ENCODE measurements around the gene DDIAS.

Gene DDIAS

GRCh38 chr11:82869657-82870056 lies 31.9 kb upstream of the DDIAS start:
- no peak for DNase-seq (ENCODE audit: low read depth)
- no peak overlapping the region for H3K4me3 ChIP-seq (ENCODE audit: low read depth, low read length)
- TF ChIP-seq, protein P1, sequence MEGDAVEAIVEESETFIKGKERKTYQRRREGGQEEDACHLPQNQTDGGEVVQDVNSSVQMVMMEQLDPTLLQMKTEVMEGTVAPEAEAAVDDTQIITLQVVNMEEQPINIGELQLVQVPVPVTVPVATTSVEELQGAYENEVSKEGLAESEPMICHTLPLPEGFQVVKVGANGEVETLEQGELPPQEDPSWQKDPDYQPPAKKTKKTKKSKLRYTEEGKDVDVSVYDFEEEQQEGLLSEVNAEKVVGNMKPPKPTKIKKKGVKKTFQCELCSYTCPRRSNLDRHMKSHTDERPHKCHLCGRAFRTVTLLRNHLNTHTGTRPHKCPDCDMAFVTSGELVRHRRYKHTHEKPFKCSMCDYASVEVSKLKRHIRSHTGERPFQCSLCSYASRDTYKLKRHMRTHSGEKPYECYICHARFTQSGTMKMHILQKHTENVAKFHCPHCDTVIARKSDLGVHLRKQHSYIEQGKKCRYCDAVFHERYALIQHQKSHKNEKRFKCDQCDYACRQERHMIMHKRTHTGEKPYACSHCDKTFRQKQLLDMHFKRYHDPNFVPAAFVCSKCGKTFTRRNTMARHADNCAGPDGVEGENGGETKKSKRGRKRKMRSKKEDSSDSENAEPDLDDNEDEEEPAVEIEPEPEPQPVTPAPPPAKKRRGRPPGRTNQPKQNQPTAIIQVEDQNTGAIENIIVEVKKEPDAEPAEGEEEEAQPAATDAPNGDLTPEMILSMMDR (IDR thresholded peaks at IDR 0.05; ENCODE audit: low read depth, low read length, missing control alignments) = no peak

DNA sequence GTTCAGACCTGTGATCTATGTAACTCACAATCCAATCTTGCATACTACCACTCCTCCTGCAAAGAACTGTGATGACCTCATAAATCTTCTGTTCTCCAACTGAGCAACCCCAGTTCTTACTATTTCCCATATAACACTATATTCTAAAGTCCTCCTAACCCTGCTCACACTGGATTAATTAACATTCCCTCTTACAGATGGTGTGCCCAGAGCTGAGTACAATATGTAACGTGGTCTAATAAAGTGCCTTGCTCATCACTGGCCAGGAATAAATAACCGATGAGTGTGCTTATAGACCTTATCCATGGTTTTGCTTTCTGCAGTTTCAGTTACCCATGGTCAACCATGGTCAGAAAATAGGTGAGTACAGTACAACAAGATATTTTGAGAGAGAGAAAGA lies 29.9 kb upstream of the DDIAS start:
- H3K4me3 ChIP-seq (ENCODE audit: low read depth, low read length) = no peak overlapping the region
- DNase-seq (ENCODE audit: low read depth) = no peak
- TF ChIP-seq, protein P1 (IDR thresholded peaks at IDR 0.05; ENCODE audit: low read depth, low read length, missing control alignments) = no peak

DNA sequence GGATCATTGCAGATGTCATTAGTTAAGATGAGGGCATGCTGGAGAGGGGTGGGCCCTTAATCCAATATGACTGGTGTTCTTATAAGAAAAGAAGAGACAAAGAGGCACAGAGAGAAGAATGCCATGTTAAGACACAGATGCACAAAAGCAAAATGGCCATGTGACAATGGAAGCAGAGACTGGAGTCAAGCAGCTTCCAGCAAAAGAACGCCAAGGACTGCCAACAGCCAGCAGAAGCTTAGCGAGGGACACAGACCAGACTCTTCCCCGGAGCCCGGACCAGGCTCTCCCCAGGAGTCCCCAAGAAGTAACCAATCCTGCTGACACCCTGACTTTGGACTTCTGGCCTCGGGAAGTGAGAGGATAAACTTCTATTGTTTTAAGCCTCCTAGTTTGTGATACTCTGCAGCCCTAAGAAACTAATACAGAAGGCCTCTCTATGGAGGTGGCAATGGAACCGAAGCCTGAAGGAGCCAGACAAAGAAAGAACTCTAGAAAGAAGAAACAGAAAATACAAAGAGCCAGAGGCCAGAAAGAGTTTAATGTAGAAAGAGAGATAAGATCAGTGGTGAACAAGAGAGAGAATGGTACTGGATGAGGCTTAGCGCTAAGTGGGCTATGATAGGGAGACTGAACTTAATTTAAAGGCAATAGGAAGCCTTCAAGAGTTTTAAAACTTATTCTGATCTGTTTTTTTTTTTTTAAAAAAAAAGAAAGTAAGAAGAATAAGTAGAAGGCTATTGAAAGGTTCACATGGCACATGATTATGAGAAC lies 29.0 kb upstream of the DDIAS start:
- DNase-seq (ENCODE audit: low read depth) = no peak
- no peak overlapping the region for H3K4me3 ChIP-seq (ENCODE audit: low read depth, low read length)
- TF ChIP-seq, protein P1 (IDR thresholded peaks at IDR 0.05; ENCODE audit: low read depth, low read length, missing control alignments) = no peak

DNA sequence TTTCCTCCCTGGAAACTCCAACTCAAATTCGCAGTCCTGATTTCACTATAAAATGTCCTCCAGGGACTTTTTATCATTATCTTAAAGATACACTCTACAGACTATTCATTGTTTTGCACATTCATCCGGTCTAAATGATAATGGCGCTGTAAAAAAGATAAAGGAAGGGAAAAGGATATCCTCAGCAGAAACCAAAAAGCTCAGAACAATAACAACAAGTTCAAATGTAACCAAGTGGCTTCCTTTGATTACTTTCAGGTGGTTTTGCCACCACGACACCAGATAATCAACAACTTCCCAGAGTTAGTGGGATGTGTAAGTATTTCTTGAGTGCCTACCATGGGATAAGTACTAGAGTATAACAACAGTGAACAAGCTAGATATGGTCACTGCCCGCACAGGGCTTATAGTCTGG lies 27.6 kb upstream of the DDIAS start:
- H3K4me3 ChIP-seq (ENCODE audit: low read depth, low read length) = no peak overlapping the region
- TF ChIP-seq, protein P1 (IDR thresholded peaks at IDR 0.05; ENCODE audit: low read depth, low read length, missing control alignments) = no peak
- no peak for DNase-seq (ENCODE audit: low read depth)

DNA sequence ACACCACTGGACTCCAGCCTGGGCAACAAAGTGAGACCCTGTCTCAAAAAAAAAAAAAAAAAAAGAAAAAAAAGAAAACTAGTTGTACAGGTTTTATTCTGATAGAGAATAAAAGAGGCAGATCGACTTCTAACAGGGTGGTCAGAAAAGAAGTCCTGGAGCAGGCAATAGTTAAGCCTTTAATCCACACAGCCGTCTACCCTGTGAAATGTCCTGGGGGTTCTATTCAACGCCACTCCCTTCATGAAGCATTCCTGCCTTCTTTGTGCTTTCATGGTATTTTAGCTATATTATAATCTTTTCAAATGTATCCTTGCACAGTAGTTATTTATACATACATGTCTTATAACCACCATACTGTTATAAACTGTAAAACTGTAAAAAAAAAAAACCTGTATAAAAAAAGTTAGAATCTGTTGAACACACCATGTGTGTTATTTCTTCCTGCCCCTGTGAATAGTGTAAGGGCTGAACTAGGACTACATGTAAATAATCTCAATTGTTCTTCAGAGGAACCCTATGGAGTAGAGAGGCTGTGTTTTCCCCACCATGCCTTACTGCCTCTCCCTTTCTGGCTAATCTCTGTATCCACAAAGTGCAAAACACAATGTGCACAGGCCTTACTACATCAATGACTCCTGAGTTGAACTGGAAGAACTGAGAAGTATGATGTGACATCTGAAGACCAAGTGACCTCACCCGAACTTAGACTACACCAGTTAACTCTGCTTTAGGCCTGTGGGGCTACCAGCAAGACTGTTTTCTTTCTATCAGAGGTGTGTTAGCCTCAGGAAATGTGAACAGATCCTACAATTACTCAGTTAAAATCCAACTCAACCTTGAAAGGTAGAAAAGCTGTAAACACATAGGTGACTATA lies 26.7 kb upstream of the DDIAS start:
- TF ChIP-seq, protein P1 (IDR thresholded peaks at IDR 0.05; ENCODE audit: low read depth, low read length, missing control alignments) = no peak
- no peak overlapping the region for H3K4me3 ChIP-seq (ENCODE audit: low read depth, low read length)
- DNase-seq (ENCODE audit: low read depth) = no peak

GRCh38 chr11:82883853-82884252 lies 17.7 kb upstream of the DDIAS start:
- no peak overlapping the region for H3K4me3 ChIP-seq (ENCODE audit: low read depth, low read length)
- no peak for DNase-seq (ENCODE audit: low read depth)
- TF ChIP-seq, protein P1 (IDR thresholded peaks at IDR 0.05; ENCODE audit: low read depth, low read length, missing control alignments) = no peak
